ENCODE measurements around the gene SLMAP.

DNA sequence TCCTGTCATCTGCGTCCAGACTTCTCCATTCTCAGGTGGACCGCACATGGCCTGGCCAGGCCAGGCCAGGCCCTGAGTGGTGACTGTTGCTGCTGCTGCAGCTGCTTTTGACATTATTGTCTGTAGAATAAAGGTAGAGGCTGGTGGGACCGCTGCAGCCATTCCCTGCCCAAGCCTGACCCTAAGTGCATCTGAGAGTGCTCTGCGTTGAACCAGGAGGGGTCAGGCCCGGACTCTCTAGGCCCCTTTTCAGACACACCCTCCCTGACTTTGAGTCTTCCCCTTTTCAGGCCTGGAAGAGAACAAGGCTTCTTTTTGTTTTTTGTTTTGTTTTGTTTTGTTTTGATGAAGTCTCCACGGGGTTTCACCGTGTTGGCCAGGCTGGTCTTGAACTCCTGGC lies 197.5 kb downstream of the SLMAP start:
- TF ChIP-seq, protein P1, sequence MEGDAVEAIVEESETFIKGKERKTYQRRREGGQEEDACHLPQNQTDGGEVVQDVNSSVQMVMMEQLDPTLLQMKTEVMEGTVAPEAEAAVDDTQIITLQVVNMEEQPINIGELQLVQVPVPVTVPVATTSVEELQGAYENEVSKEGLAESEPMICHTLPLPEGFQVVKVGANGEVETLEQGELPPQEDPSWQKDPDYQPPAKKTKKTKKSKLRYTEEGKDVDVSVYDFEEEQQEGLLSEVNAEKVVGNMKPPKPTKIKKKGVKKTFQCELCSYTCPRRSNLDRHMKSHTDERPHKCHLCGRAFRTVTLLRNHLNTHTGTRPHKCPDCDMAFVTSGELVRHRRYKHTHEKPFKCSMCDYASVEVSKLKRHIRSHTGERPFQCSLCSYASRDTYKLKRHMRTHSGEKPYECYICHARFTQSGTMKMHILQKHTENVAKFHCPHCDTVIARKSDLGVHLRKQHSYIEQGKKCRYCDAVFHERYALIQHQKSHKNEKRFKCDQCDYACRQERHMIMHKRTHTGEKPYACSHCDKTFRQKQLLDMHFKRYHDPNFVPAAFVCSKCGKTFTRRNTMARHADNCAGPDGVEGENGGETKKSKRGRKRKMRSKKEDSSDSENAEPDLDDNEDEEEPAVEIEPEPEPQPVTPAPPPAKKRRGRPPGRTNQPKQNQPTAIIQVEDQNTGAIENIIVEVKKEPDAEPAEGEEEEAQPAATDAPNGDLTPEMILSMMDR (IDR thresholded peaks at IDR 0.05), result no peak
- no peak for TF ChIP-seq POLR2A (IDR thresholded peaks at IDR 0.05)
